ENCODE data around the gene TECPR2.
A peak's percentile ranks its signal among the peaks of the same experiment; 100 is the strongest.

DNA sequence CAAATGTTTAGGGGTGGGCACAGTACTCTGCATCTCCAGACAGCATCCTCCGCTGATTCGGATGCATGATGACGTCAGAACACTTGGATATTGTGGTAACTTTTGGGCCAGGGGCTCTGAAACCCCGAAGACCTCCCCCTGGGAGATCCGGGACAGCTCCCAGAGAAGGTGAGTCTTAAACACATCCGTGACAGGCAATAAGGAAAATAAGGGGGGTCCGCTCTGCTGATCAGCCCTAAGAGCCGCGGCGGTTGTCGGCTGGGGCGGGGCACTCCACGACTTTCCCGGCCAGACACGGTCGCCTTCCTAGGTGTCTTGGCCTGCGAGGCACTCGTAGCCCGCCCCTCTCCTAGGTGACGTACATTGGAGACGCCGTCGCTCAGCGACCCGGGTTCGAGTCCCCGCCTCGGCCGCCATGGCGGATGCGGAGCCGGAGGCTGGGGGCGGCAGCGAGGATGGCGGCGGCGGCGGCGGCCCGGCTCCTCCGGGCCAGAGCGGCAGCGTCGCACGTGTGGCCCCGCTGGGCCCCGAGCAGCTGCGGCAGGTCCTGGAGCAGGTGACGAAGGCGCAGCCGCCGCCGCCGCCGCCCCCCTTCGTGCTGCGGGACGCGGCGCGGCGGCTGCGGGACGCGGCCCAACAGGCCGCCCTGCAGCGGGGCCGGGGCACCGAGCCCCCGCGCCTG, 43.2 kb upstream of the TECPR2 start, which contains the start of gene ZNF839:
- peak; percentile 46 for TF ChIP-seq POLR2A (IDR thresholded peaks at IDR 0.05; ENCODE audit: low read length)
- TF ChIP-seq GATA1 (IDR thresholded peaks at IDR 0.05; ENCODE audit: low read depth, low read length): no peak

All from erythroblast (primary cell).